GM12801 (cell line): ENCODE results near the gene TSPOAP1.

Source experiments
- CTCF ChIP-seq: IDR thresholded peaks from one replicate; pipeline ENCODE4 v1.5.1; 2011; ENCODE audit warnings: control low read depth; ENCODE audit not compliant: insufficient read length; ENCODE audit errors: extremely low read depth

The TSPOAP1 gene

DNA sequence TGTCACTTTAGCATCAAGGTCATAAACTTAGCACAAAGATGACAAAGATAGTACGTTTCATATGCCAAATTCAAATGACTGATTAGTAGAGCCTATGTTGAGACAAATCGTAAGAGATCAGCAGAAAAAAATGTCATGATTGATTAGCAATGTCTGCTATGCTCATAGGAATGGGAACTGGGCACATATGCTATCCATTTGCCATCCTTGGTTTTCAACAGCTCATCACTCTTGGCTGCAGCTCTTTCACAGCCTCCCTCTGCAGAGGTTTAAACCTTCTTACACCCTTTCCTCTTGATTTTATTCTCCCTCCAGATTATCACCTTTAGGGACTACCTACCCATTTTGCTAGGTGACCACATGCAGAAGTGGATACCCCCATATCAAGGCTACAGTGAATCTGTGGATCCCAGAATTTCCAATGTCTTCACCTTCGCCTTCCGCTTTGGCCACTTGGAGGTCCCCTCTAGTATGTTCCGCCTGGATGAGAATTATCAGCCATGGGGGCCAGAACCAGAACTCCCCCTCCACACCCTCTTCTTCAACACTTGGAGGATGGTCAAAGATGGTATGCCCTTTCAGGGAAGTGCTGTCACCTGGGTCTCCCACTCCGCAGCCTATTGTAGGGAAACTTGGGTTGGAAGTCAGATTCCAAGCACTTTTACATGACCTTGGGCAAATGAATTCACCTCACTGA, 64.0 kb downstream of the TSPOAP1 start:
- no peak for TF ChIP-seq CTCF

- TF ChIP-seq CTCF, result no peak
These were observed 64.8 kb downstream of the TSPOAP1 start for GRCh38 chr17:58263773-58264172.

- no peak for TF ChIP-seq CTCF
These were observed 66.4 kb downstream of the TSPOAP1 start for GRCh38 chr17:58262149-58262548.

DNA sequence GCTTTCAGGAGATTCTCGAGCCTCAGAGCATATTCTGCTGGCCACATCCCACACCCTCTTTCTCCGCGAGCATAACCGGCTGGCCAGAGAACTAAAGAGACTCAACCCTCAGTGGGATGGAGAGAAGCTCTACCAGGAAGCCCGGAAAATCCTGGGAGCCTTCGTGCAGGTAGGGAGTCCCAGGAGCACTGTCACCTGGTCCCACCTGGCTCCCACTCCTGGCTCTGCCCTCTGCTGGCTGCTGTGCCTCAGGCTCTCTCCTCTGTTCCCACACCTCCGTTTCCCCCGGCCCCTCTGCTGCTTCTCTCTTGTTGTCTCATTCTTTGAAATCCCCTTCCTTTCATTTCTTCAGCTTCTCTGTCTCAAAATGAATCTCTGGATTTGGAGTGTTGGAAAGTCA, 73.8 kb downstream of the TSPOAP1 start:
- no peak for TF ChIP-seq CTCF

DNA sequence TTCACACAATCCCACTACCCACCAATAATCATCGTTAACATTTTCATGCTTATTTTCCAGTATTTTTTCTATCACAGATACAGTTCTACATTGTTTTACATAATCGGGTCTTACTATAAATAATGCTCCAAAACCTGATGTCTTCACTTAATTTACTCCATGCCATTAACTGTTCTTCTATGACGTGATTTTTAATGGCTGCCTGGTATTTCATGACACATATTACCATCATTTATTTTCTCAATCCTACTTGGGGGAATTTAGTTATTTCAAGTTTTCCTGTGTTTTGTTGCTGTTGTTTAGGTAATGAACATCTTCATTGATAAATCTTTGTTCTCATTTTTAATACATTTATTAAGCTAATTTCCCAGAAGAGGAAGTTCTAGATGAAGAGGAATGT, 75.5 kb downstream of the TSPOAP1 start:
- TF ChIP-seq CTCF, result no peak

- no peak for TF ChIP-seq CTCF
These were observed 76.5 kb downstream of the TSPOAP1 start for GRCh38 chr17:58252141-58252540.
